HL-60 (cell line): ENCODE data around the gene NDEL1.

Experiments used
- GABPA ChIP-seq: IDR thresholded peaks from 2 replicates; pipeline ENCODE4 v1.6.1; 2012; ENCODE audit warnings: low read depth
- POLR2AphosphoS5 ChIP-seq: IDR thresholded peaks from 2 replicates; pipeline ENCODE4 v1.6.1; 2012; ENCODE audit warnings: low read depth
- TF ChIP-seq, protein P1 (sequence below): IDR thresholded peaks from 2 replicates; pipeline ENCODE4 v1.6.1; 2012; ENCODE audit warnings: low read depth; ENCODE audit not compliant: insufficient replicate concordance
- TF ChIP-seq, protein P2 (sequence below): IDR thresholded peaks from one replicate; pipeline ENCODE4 v1.5.1; 2011; ENCODE audit warnings: low read length, control low read depth, inconsistent platforms; ENCODE audit not compliant: insufficient read depth

DNA sequence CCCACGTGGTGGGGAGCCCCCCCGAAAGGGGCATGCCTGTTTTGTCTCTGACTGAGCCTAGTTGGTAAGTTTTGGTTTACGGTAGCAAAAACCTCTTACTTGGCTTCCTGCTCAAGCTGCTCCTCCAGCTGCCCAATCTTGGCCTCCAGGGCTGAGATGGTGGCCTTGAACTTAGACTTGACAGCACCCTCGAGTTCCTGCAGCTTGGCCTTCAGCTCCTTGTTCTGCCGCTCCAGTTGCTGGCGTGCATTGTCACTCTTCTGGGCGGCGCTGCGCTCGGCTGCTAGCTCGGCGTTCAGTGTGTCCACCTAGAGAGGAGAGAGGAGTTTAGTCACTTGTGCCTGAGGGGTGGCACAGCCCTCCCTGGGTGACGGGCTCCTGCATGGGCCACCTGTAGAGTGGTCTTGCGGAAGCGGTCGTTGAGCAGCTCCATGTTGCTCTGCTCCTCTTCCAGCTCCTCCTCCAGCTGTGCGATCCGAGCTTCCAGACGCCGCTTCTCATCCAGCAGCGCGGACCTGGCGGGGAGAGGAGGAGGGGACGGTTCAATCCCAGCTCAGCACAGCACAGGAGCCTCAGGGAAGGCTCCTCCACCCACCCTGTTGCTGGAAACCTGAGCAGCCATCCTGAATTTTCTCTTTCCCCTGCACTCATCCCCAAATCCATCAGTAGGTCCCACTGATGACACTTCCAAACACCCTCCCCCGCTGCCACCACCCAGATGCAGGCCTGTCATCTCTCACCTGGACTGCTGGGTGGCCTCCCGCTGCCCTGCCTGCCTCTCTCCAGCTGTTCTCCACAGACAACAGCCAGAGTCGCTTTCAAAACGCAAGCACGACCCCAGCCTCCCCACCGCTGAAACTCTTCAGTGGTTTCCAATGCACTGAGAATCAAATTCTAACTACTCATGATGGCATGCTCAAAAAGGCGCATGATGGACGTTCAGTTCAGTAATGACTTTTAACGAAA lies 44.6 kb downstream of the NDEL1 start:
- TF ChIP-seq, protein P1, sequence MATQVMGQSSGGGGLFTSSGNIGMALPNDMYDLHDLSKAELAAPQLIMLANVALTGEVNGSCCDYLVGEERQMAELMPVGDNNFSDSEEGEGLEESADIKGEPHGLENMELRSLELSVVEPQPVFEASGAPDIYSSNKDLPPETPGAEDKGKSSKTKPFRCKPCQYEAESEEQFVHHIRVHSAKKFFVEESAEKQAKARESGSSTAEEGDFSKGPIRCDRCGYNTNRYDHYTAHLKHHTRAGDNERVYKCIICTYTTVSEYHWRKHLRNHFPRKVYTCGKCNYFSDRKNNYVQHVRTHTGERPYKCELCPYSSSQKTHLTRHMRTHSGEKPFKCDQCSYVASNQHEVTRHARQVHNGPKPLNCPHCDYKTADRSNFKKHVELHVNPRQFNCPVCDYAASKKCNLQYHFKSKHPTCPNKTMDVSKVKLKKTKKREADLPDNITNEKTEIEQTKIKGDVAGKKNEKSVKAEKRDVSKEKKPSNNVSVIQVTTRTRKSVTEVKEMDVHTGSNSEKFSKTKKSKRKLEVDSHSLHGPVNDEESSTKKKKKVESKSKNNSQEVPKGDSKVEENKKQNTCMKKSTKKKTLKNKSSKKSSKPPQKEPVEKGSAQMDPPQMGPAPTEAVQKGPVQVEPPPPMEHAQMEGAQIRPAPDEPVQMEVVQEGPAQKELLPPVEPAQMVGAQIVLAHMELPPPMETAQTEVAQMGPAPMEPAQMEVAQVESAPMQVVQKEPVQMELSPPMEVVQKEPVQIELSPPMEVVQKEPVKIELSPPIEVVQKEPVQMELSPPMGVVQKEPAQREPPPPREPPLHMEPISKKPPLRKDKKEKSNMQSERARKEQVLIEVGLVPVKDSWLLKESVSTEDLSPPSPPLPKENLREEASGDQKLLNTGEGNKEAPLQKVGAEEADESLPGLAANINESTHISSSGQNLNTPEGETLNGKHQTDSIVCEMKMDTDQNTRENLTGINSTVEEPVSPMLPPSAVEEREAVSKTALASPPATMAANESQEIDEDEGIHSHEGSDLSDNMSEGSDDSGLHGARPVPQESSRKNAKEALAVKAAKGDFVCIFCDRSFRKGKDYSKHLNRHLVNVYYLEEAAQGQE: no peak
- no peak for TF ChIP-seq POLR2AphosphoS5
- TF ChIP-seq, protein P2, sequence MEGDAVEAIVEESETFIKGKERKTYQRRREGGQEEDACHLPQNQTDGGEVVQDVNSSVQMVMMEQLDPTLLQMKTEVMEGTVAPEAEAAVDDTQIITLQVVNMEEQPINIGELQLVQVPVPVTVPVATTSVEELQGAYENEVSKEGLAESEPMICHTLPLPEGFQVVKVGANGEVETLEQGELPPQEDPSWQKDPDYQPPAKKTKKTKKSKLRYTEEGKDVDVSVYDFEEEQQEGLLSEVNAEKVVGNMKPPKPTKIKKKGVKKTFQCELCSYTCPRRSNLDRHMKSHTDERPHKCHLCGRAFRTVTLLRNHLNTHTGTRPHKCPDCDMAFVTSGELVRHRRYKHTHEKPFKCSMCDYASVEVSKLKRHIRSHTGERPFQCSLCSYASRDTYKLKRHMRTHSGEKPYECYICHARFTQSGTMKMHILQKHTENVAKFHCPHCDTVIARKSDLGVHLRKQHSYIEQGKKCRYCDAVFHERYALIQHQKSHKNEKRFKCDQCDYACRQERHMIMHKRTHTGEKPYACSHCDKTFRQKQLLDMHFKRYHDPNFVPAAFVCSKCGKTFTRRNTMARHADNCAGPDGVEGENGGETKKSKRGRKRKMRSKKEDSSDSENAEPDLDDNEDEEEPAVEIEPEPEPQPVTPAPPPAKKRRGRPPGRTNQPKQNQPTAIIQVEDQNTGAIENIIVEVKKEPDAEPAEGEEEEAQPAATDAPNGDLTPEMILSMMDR: no peak
- TF ChIP-seq GABPA: no peak
